Mucosa of stomach (tissue), 1 donor: ENCODE measurements around the gene HOXB4.

ENCODE experiments used
- H3K27me3 ChIP-seq: one replicate; pipeline ENCODE4 v1.7.0; 2013; ENCODE audit warnings: mild to moderate bottlenecking, low read length; ENCODE audit not compliant: control insufficient read depth, insufficient read depth
- H3K36me3 ChIP-seq: one replicate; pipeline ENCODE4 v1.7.0; 2013; ENCODE audit warnings: low read length; ENCODE audit not compliant: control insufficient read depth, insufficient read depth
- H3K4me1 ChIP-seq: one replicate; pipeline ENCODE4 v1.7.0; 2013; ENCODE audit warnings: mild to moderate bottlenecking, low read length; ENCODE audit not compliant: control insufficient read depth, insufficient read depth
- H3K4me3 ChIP-seq: one replicate; pipeline ENCODE4 v1.7.0; 2013; ENCODE audit warnings: low read length
- H3K9ac ChIP-seq: one replicate; pipeline ENCODE4 v1.7.0; 2013; ENCODE audit warnings: mild to moderate bottlenecking, low read length, moderate library complexity
- H3K9me3 ChIP-seq: one replicate; pipeline ENCODE4 v1.7.0; 2013; ENCODE audit warnings: mild to moderate bottlenecking, low read length, moderate library complexity; ENCODE audit not compliant: control insufficient read depth
- donor health status: Pancreatic carcinoma.

The HOXB4 gene

DNA sequence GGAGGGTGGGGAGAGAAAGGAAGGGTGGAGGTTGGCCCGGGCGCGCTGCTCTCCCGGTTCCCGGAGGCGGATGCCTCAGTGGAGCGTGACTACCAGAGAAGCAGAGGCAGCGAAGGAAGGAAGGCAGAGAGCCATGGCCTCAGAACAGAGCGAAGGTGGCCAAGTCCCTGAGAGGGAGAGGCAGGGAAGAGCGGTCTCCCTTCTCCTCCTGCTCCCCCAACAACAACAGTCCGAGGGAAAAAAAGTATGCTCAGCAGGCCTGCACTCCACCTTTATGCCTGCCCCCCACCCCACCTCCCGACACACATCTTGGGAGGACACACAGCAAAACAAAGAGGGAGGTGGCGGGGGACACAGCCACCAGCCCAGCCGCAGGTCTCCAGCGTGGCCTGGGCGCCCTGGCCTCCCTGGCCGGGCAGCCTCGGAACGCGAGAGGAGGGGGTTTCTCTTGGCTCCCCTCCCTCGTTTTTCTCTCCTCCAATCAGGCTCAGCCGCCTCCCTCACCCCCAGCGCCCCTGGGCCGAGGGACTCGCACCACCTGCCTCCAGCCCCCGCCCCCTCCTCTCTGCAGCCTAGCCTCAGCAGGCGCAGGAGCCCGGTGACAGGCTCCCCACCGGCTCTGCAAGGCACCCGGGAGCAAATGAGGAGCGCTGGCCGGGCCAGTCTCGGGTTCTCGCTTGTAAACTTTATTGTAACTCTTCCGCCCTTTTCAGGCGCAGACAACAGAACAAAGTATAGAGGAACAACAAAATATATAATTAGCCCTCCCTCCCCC, 33.7 kb upstream of the HOXB4 start:
- Histone ChIP-seq H3K9ac (no peak overlapping the region), H3K4me3 (no peak overlapping the region), H3K27me3 (peaks cover 98% of the 10 kb centered on the region), H3K36me3 (no peaks in the 10 kb centered on the region), H3K9me3 (no peaks in the 10 kb centered on the region), H3K4me1 (peaks cover 18% of the 10 kb centered on the region)

DNA sequence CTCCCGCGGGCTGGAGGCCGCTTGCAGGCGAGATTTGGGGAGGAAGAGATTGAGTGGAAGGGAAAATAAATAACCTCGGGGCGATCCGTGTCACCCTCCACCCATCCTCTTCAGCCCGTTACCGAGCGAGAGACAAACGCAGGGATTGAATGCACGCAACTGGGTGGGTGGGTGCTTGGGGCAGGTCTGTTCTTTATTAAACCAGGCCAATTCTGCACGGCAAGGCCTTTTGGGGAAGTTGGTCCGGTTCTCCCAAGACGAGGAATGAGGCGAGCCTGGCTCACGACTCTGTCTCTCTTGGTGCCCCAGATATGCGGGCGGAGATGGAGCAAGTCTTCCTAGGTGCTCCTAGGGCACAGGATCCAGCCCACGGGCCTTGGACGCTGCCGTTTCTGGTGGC, 33.1 kb upstream of the HOXB4 start:
- Histone ChIP-seq H3K4me1 (peaks cover 18% of the 10 kb centered on the region), H3K4me3 (no peak overlapping the region), H3K9ac (peak overlapping the region; percentile 39), H3K27me3 (peaks cover 98% of the 10 kb centered on the region), H3K9me3 (no peaks in the 10 kb centered on the region), H3K36me3 (no peaks in the 10 kb centered on the region)

GRCh38 chr17:48610282-48611211, 32.4 kb upstream of the HOXB4 start, which contains the start of gene HOXB7:
Gene HOXB7 (minus strand): TSS chr17:48611017. CDS start chr17:48610918, 99 bp downstream.
- no peaks in the 10 kb centered on the region for H3K9me3 ChIP-seq
- peak within 1 kb of the TSS; percentile 39 for H3K9ac ChIP-seq
- H3K27me3 ChIP-seq, result peaks cover 98% of the 10 kb centered on the region
- H3K4me3 ChIP-seq, result peak within 1 kb of the TSS; percentile 46
- no peaks in the 10 kb centered on the region for H3K36me3 ChIP-seq
- peaks cover 18% of the 10 kb centered on the region for H3K4me1 ChIP-seq

DNA sequence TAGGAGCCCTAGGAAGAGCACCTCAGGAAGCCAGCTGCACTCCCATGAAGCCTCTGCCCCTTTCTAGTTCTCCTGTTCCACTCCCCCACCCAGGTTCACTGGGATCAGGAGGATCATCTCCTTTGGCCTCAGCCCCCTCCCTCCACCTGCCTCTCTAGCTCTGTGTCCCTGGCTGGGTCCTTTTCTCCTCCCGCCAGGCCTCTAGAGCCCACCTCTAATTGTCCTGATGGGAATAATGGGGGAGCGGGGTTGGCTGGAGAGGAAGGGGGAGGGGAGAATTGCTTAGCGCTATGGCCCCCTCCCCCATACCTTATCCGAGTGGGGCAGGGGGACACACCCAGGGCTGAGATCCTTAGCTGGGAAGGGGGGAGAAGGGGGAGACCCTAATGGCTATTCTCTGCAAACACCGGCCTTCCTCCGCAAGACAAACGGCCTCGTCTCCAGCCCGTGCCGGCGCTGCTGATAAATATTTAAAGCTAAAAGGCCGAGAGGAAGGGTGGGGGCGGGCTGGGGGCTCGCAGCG, 31.7 kb upstream of the HOXB4 start:
- Histone ChIP-seq H3K27me3 (peaks cover 98% of the 10 kb centered on the region), H3K9me3 (peaks cover under 1% of the 10 kb centered on the region), H3K36me3 (no peaks in the 10 kb centered on the region), H3K4me1 (peaks cover 18% of the 10 kb centered on the region), H3K4me3 (no peak overlapping the region), H3K9ac (peak overlapping the region; percentile 39)

DNA sequence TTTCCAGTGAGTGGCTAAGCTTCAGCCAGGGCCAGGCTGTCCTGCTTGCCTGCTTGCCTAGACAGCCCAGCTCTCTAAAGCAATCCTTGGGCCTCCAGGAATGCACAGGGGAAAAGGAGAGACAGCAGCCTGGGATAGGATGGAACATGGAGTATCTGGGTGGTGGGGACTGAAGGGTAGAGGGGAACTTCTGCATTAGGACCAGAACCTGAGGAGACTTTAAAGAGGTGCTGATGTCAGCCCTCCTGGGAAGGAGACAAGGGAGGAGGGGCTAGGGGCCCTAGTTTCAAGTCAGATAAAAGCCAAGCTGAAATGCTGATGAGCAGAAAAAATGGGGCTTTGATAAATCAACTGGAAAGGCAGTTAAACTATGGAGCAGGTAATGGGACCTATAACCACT, 30.9 kb upstream of the HOXB4 start:
- Histone ChIP-seq H3K9me3 (peaks cover 4% of the 10 kb centered on the region), H3K9ac (no peak overlapping the region), H3K27me3 (peaks cover 98% of the 10 kb centered on the region)

GRCh38 chr17:48608494-48608834, 30.3 kb upstream of the HOXB4 start:
- H3K4me1 ChIP-seq, result peaks cover 14% of the 10 kb centered on the region
- peaks cover 4% of the 10 kb centered on the region for H3K9me3 ChIP-seq
- peaks cover 98% of the 10 kb centered on the region for H3K27me3 ChIP-seq
- no peaks in the 10 kb centered on the region for H3K36me3 ChIP-seq
- no peak overlapping the region for H3K4me3 ChIP-seq
- H3K9ac ChIP-seq, result no peak overlapping the region

More for the DNA sequence above, 30.9 kb upstream of the HOXB4 start:
- H3K4me3 ChIP-seq, result no peak overlapping the region
- H3K4me1 ChIP-seq, result peaks cover 14% of the 10 kb centered on the region
- H3K36me3 ChIP-seq, result no peaks in the 10 kb centered on the region

- Histone ChIP-seq H3K9ac (no peak overlapping the region), H3K9me3 (peaks cover 4% of the 10 kb centered on the region), H3K36me3 (no peaks in the 10 kb centered on the region), H3K4me1 (peaks cover 14% of the 10 kb centered on the region), H3K4me3 (no peak overlapping the region), H3K27me3 (peaks cover 99% of the 10 kb centered on the region)
Measured at GRCh38 chr17:48606892-48607614, 28.9 kb upstream of the HOXB4 start.

DNA sequence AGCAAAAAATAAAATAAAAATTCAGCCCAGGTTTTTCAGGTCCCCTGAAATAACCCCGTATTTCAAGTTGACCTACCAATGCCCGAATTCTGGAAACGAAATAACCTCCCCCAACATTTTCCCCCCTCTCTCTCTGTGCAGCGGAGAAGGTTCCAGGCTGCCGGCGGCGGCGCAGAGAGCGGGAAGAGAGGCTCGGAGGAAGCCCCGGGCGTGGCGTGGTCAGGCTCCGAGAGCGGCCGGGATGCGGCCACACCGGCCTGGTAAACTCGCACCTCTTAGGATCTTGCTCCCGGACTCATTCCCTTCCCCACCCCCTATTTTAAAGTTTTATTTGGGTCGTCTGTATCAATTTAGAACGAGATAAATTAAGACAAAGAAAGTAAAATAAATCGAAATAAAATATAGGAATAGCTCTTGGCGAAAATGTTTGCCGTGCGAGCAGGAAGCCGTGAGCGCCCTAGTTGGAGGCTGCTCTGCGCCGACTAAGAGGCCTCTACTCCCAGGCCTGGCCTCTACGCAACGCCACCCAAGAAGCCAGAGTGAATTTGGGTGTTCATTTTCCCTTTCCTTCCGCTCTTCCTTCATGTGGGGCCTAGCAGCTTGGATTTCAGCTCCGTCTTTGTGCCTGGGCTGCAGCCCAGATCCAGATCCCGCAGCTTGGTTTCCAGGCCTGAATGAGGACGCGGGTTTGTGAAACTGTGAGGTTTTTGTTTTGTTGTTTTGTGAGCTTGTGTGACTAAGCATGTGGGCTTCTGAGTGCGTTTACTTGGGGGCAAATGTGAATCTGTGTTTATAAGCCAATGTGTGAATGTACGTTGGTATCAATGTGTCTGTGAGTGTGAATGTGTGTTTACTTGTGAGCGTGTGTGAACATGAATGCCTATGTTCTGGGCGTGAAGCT, 28.1 kb upstream of the HOXB4 start:
- Histone ChIP-seq H3K9me3 (peaks cover 4% of the 10 kb centered on the region), H3K4me1 (peaks cover 14% of the 10 kb centered on the region), H3K4me3 (no peak overlapping the region), H3K27me3 (peaks cover 100% of the 10 kb centered on the region), H3K36me3 (no peaks in the 10 kb centered on the region), H3K9ac (no peak overlapping the region)

DNA sequence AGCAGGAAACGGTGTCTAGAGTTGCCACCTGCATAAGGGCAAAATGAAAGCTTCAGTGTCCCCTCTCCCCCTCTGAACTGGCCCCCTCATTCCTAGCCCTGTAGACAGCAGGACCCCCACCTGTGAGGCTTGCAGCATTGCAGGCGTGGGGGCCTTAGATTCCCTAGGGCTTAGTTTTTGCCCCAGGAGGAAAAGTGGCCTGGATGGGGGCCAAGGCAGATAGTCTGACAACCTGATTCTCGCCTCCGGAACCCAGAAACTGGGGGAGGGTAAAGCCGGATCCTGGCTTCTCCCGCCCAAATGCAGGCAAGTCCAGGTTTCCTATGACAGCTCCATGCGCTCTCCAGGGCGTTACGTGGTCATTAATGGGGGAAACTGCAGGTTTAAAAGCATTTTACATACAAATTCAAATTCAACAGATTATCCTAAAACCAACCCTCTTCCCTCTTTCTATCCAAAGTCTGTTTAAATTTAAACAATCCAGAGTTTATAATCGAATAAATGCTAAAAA, 27.3 kb upstream of the HOXB4 start:
- Histone ChIP-seq H3K4me3 (no peak overlapping the region), H3K4me1 (peaks cover 8% of the 10 kb centered on the region), H3K36me3 (no peaks in the 10 kb centered on the region), H3K27me3 (peaks cover 100% of the 10 kb centered on the region), H3K9ac (no peak overlapping the region), H3K9me3 (peaks cover 4% of the 10 kb centered on the region)

GRCh38 chr17:48604770-48605329, 26.7 kb upstream of the HOXB4 start, which contains the start of gene HOXB6:
Gene HOXB6 (minus strand): TSS chr17:48604986. CDS start chr17:48598150, 6,836 bp downstream.
- H3K9ac ChIP-seq, result no peak within 1 kb of the TSS
- H3K9me3 ChIP-seq, result peaks cover 4% of the 10 kb centered on the region
- H3K4me3 ChIP-seq, result no peak within 1 kb of the TSS
- peaks cover 100% of the 10 kb centered on the region for H3K27me3 ChIP-seq
- peaks cover 1% of the 10 kb centered on the region for H3K4me1 ChIP-seq
- H3K36me3 ChIP-seq, result no peaks in the 10 kb centered on the region
